Stimulated activated CD4-positive, alpha-beta T cell treated with anti-CD3 and anti-CD28 coated beads, Interleukin-12 subunit alpha, Interleukin-12 subunit beta, amount 100 ng/mL, for 4 hours (primary cell): ENCODE results near the gene SH3RF3.

Source experiments
- DNase-seq: peaks from one replicate; pipeline ENCODE4 v3.0.0-alpha.2; 2020

SH3RF3 gene

DNA sequence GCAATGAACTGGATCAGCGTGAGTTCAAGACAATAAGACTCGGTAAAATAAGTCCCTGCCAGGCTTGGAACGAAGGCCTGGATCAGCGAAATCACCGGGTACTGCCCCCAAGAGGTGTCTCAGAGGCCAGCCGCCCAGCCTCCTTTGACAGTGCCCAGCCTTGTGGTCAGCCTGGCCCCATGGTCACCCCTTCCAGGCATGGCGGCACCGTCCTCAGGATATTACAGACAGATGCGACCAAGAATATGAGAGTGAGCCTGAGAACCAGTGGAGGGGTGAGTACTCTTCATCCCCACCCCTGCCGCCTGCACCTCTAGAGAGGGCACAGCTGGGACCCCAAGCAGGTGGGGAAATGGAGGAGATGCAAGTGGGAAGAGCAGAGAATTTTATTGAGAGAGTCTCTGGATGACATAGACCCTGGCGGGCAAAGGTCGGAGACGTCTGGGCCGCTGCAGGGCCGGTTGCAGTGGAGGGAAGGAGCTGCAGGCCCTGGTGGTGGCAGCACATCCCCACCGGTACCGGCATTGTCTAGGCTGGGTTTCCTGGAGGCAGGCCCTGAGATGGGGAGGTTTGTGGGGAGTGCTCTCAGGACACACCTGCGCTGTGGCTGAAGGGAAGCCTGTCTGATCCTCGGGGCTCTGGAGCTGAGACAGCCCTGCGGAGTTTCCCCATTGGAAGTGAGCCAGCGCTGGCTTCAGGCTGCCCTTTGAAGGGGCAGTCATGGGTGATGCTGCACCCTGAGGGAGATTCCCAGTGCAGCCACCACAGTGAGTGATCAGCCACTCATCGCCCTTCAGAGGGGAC lies 294.8 kb downstream of the SH3RF3 start:
- no peak for DNase-seq

GRCh38 chr2:109425411-109425810 lies 296.4 kb downstream of the SH3RF3 start:
- no peak for DNase-seq

- DNase-seq: no peak
These were observed 298.7 kb downstream of the SH3RF3 start for GRCh38 chr2:109427661-109428091.

GRCh38 chr2:109428281-109428680 lies 299.3 kb downstream of the SH3RF3 start:
- DNase-seq: no peak

- DNase-seq: no peak
These were observed 300.0 kb downstream of the SH3RF3 start for GRCh38 chr2:109428841-109429566.

- no peak for DNase-seq
These were observed 300.7 kb downstream of the SH3RF3 start for GRCh38 chr2:109429567-109430328.

DNA sequence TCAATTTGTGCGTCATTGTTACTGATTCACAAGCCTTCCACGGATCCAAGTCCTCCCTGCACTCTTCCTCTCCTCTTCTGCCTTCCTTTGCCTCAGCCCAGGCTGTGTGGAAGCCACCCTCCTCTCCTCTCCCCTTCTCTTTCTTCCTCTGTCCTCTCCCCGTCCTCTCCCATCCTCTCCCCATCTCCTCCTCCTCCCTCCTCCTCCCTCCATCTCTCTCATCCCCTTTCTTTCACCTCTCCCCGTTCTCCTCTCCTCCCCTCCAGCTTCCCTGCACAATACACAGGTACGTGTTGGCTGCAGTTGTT lies 301.3 kb downstream of the SH3RF3 start:
- DNase-seq: no peak

DNA sequence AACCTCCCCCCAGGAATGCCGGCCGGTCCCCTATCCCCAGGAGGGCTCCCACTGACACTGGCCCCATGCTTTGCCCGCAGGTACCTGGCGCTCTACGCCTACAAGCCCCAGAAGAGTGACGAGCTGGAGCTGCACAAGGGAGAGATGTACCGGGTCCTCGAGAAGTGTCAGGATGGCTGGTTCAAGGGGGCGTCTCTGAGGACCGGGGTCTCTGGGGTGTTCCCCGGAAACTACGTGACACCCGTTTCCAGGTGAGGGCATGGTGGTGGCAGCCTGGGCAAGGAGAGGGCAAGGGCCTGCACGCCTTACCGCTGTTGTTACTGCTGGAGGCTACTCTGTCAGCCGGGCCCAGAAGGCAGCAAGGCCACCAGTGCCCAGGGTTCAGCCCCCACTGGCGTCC lies 303.4 kb downstream of the SH3RF3 start:
- no peak for DNase-seq

- no peak for DNase-seq
These were observed 304.5 kb downstream of the SH3RF3 start for GRCh38 chr2:109433486-109433885.

DNA sequence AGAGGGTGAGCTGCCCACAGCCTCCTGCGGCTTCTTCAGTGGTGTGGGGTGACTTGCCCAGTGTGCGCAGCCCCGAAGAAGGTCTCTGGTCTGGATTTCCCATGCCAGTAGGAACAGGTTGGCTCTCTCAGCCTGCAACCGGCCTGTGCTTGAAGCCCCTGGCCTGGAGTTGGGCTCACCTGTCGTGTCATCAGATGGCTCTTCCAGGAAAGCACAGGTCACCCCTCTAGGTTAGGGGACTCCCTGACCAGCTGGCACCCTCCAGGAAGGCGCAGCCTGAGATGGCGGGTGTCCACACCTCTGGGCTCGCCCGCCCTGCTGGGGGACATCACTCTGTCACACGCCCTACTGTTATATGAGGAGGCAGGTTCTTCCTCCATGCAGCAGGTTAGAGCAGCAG lies 304.9 kb downstream of the SH3RF3 start:
- DNase-seq: no peak

- DNase-seq: no peak
These were observed 305.3 kb downstream of the SH3RF3 start for GRCh38 chr2:109434351-109434750.

DNA sequence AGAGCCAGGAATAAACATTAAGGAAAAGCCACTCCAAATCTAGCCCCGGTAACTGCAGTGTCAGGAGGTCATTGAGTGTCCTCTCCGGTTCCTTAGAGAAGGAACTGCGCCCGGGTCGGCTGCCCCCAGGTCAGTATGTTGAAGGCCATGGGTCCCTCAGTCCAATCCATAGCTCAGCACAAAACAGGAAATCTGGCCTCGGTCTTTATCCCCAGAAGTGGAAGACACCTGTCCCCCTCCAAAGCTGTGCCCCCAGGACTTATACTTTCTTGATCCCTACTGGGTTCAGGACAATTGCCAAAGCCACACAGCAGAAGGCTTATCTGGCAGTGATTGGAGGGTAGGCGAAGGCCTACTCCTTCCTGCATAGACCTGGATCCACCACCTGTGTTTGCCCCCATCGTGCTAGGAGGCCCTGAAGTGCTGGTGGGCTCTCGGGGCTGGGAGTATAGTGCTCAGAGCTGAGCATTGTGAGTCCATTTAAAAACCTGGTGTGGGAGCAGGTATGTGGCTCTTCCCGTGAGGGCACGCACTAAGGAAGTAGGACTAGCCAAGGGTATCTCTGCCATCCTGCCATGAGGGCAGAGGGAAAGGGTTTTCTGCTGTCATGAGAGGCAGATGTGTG lies 306.2 kb downstream of the SH3RF3 start:
- DNase-seq: no peak

DNA sequence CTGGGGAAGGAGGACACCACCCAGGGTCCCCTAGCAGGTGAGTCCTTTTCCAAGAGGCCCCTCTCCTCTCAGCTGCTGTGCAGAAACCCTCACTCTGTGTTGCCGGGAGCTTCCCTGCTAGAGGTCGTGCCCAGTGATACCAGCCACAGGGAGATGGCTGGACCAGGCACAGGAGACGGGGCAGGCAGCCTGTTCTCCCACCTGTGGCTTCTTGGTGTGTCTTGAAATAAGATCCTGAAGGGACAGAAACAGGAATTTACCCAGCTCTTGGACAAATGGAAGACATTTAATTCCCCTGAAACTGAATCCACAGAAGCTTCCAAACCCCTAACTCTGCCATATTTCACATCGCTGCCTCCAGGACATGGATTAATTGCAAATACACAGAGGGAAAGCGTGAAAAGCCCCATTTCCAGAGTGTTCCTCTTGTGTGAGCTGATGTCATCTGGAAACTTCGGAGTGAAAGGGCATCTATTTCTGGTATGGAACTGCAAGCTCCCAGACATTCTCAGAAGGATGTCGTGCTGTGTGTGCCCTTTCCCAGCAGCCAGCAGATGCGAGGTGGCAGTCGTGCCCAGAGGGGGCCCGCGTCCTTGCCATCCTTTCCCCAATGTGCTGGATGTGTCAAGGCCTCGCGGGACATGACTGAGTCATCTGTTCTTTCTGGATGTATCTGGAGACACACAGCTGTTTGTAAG lies 307.0 kb downstream of the SH3RF3 start:
- DNase-seq: no peak

GRCh38 chr2:109436610-109437225 lies 307.7 kb downstream of the SH3RF3 start:
- no peak for DNase-seq

- DNase-seq: no peak
These were observed 308.5 kb downstream of the SH3RF3 start for GRCh38 chr2:109437325-109438090.

- DNase-seq: no peak
These were observed 309.1 kb downstream of the SH3RF3 start for GRCh38 chr2:109438146-109438545.

DNA sequence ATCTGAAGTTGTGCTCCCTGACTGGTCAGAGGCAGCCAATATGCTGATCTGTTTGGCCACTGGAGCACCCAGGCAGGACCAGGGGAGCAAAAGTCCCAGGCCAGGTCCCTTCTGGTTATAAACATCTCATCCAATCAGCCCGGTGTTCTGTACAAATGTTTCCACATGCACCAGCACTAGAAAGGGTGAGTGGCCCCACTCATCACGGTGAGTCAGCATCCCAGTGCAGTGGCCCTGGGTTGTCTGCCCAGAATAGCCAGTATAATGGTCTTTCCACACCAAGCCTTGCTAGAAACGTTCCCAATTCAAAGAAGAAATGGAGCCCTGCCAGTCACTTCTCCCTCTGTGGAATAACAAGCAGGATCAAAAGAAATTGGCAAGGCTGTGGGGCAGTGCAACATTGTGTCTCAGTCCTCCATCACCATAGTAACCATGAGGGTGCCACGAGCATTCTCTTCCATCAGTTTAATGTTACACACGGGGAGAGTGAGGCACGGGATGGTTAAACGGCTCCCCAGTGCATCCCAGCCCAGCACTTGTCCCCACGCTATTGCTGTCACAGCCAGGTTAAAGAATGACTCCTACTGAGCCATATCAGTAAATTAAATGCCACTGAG lies 309.9 kb downstream of the SH3RF3 start:
- DNase-seq: no peak

DNA sequence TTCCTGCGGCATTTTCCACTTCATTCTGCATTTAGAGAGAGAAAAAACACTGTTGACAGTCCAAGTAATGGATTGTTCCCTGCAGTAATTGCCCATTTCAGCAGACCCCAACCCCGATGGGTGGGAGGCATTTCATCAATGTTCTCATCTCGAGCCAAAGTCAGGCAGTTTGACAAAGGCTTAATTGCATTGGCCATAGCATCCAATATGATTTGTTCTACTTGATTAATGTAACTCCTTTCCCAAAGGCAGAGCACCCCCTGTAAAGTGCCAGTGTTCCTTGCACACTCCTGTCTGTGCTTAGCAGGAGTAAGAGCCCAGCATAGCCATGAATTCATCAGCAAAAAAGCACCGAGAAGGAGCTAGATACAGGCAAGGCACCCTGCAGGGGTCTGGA lies 310.4 kb downstream of the SH3RF3 start:
- DNase-seq: no peak

GRCh38 chr2:109439986-109440385 lies 311.0 kb downstream of the SH3RF3 start:
- DNase-seq: no peak

DNA sequence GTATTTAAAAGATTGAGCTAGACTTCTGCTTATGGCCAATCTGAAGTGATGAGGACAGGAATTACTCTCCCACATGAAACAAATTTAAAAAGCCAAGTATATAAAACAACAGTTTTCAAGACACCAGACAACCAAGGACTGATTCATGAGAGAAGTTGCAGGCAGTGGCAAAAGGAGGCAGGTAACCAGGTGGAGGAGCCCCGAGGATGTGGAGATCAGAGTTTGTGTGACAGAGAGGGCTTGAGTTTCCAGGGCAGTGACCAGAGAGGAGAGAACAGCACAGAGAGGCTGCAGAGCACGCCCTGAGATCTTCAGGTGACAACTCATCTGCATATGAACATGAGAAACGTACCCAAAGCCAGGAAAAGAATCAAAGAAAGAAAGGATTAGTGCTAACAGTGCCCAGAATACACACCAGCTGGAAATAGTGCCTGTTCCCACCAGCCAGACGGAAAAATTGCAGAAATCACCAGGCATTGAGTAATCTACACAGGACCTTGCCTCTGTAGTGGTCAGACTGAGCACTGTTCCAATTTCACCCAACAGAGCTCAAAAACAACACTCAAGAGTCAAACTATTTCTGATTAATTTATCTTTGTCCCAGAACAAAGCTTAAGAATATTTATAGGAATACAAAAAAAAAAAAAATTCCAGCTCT lies 311.6 kb downstream of the SH3RF3 start:
- no peak for DNase-seq
